ENCODE measurements around the gene CXCL14.

The CXCL14 gene

GRCh38 chr5:135578685-135579341 lies at the start of gene CXCL14:
Gene CXCL14, minus strand, starts transcription at chr5:135578991. Its CDS starts 213 bp downstream, at chr5:135578778.
- no peak for DNase-seq

GRCh38 chr5:135626636-135627035 lies 47.8 kb upstream of the CXCL14 start:
- no peak for DNase-seq

- no peak for DNase-seq
Measured at GRCh38 chr5:135625961-135626360, 47.2 kb upstream of the CXCL14 start.

GRCh38 chr5:135625486-135625885 lies 46.7 kb upstream of the CXCL14 start:
- no peak for DNase-seq

GRCh38 chr5:135625061-135625460 lies 46.3 kb upstream of the CXCL14 start:
- DNase-seq: no peak

- no peak for DNase-seq
Measured at GRCh38 chr5:135623186-135623715, 44.5 kb upstream of the CXCL14 start.

- no peak for DNase-seq
Measured at GRCh38 chr5:135615581-135616260, 36.9 kb upstream of the CXCL14 start.

GRCh38 chr5:135615171-135615570 lies 36.4 kb upstream of the CXCL14 start:
- no peak for DNase-seq

GRCh38 chr5:135609981-135610380 lies 31.2 kb upstream of the CXCL14 start:
- no peak for DNase-seq

GRCh38 chr5:135608761-135609443 lies 30.1 kb upstream of the CXCL14 start:
- no peak for DNase-seq

- no peak for DNase-seq
Measured at GRCh38 chr5:135608361-135608760, 29.6 kb upstream of the CXCL14 start.

- DNase-seq: no peak
Measured at GRCh38 chr5:135606431-135606830, 27.6 kb upstream of the CXCL14 start.

- DNase-seq: no peak
Measured at GRCh38 chr5:135605221-135605620, 26.4 kb upstream of the CXCL14 start.

- DNase-seq: no peak
Measured at GRCh38 chr5:135604056-135604455, 25.3 kb upstream of the CXCL14 start.

- no peak for DNase-seq
Measured at GRCh38 chr5:135602882-135603721, 24.3 kb upstream of the CXCL14 start.

- DNase-seq: no peak
Measured at GRCh38 chr5:135601466-135601865, 22.7 kb upstream of the CXCL14 start.

GRCh38 chr5:135600971-135601381 lies 22.2 kb upstream of the CXCL14 start:
- DNase-seq: no peak

- no peak for DNase-seq
Measured at GRCh38 chr5:135600152-135600570, 21.4 kb upstream of the CXCL14 start.

- DNase-seq: no peak
Measured at GRCh38 chr5:135599421-135600151, 20.8 kb upstream of the CXCL14 start.

GRCh38 chr5:135598691-135599395 lies 20.1 kb upstream of the CXCL14 start:
- DNase-seq: no peak

- no peak for DNase-seq
Measured at GRCh38 chr5:135596788-135597187, 18.0 kb upstream of the CXCL14 start.

Measured in CD4-positive, alpha-beta T cell treated with Interleukin-6 for 4 hours (primary cell).